Measurements from ENCODE around the gene WFDC6.
A peak's percentile ranks its signal among the peaks of the same experiment; 100 is the strongest.
"Not testable (repeated sequence)": the region's sequence is repeated elsewhere in the genome, so short reads cannot be mapped to it uniquely, and the experiment has no call there.

The WFDC6 gene

GRCh38 chr20:45539382-45539781 lies at the start of gene WFDC6:
WFDC6 (minus strand) TSS chr20:45539482; CDS start chr20:45539407, 75 bp downstream.
- Histone ChIP-seq H3K27me3 (ENCODE audit: insufficient read depth, low read length) (no peaks in the 10 kb centered on the region), H3K4me1 (ENCODE audit: insufficient read depth, low read length) (no peaks in the 10 kb centered on the region), H3K36me3 (ENCODE audit: insufficient read depth, low read length) (no peaks in the 10 kb centered on the region), H3K9me3 (ENCODE audit: low read length) (no peaks in the 10 kb centered on the region), H2AFZ (ENCODE audit: low read depth, low read length) (no peak within 1 kb of the TSS), H3K4me3 (ENCODE audit: low read length) (no peak within 1 kb of the TSS)

GRCh38 chr20:45588800-45589199 lies 49.5 kb upstream of the WFDC6 start:
- no peak overlapping the region for H3K4me3 ChIP-seq (ENCODE audit: low read length)
- H3K27me3 ChIP-seq (ENCODE audit: insufficient read depth, low read length), result no peaks in the 10 kb centered on the region
- no peaks in the 10 kb centered on the region for H3K9me3 ChIP-seq (ENCODE audit: low read length)
- no peaks in the 10 kb centered on the region for H3K4me1 ChIP-seq (ENCODE audit: insufficient read depth, low read length)
- no peaks in the 10 kb centered on the region for H3K36me3 ChIP-seq (ENCODE audit: insufficient read depth, low read length)
- H2AFZ ChIP-seq (ENCODE audit: low read depth, low read length), result no peak overlapping the region

DNA sequence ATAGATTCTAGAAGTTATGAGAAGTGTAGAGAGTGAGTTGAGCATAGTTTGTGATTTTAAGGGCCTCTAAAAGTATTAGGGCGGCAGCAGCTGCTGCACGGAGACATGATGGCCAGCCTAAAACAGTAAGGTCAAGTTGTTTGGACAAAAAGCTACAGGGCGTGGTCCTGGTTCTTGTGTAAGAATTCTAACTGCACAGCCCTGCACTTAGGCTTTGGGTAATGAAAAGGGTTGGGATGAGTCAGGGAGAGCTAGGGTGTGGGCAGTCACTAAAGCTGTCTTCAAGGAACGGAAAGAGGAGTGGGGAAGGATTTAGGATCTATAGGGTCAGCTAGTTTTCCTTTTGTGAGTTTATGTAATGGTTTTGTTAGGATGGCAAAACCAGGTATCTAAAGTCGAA lies 46.7 kb upstream of the WFDC6 start:
- H2AFZ ChIP-seq (ENCODE audit: low read depth, low read length); H3K9me3 ChIP-seq (ENCODE audit: low read length); H3K36me3 ChIP-seq (ENCODE audit: insufficient read depth, low read length): not testable (repeated sequence)

DNA sequence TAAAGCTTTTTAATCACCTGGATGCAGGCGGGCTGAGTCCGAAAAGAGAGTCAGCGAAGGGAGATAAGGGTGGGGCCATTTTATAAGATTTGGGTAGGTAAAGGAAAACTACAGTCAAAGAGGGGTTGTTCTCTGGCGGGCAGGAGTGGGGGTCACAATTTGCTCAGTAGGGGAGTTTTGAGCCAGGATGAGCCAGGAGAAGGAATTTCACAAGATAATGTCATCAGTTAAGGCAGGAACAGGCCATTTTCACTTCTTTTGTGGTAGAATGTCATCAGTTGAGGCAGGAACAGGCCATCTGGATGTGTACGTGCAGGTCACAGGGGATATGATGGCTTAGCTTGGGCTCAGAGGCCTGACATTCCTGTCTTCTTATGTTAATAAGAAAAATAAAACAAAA lies 45.0 kb upstream of the WFDC6 start:
- H2AFZ ChIP-seq (ENCODE audit: low read depth, low read length); H3K9me3 ChIP-seq (ENCODE audit: low read length); H3K36me3 ChIP-seq (ENCODE audit: insufficient read depth, low read length); H3K4me3 ChIP-seq (ENCODE audit: low read length); H3K4me1 ChIP-seq (ENCODE audit: insufficient read depth, low read length); H3K27me3 ChIP-seq (ENCODE audit: insufficient read depth, low read length): not testable (repeated sequence)

More for the DNA sequence above, 46.7 kb upstream of the WFDC6 start:
- not testable (repeated sequence) for H3K27me3 ChIP-seq (ENCODE audit: insufficient read depth, low read length); H3K4me3 ChIP-seq (ENCODE audit: low read length); H3K4me1 ChIP-seq (ENCODE audit: insufficient read depth, low read length)

DNA sequence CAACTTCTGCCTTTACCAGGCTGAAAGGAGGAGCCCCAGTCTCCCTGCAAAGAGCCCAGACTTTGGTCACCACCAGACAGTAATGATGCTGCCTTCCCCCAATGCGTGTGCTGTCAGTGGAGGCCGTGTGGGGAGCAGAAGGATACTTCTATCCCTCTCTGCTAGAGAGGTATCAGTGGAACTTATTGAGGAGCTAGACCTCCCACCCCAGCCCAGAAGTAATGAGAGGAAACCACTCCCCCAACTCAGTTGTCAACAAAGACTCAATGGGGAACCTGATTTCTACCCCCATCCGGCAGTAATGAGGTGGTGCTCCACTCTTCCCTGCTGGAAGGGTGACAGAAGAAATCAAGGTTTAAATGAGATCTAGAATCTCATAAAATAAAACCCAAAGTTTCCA lies 44.2 kb upstream of the WFDC6 start:
- no peaks in the 10 kb centered on the region for H3K9me3 ChIP-seq (ENCODE audit: low read length)
- H3K4me3 ChIP-seq (ENCODE audit: low read length), result no peak overlapping the region
- H3K27me3 ChIP-seq (ENCODE audit: insufficient read depth, low read length), result no peaks in the 10 kb centered on the region
- peaks cover 8% of the 10 kb centered on the region for H3K4me1 ChIP-seq (ENCODE audit: insufficient read depth, low read length)
- H2AFZ ChIP-seq (ENCODE audit: low read depth, low read length), result no peak overlapping the region
- no peaks in the 10 kb centered on the region for H3K36me3 ChIP-seq (ENCODE audit: insufficient read depth, low read length)

DNA sequence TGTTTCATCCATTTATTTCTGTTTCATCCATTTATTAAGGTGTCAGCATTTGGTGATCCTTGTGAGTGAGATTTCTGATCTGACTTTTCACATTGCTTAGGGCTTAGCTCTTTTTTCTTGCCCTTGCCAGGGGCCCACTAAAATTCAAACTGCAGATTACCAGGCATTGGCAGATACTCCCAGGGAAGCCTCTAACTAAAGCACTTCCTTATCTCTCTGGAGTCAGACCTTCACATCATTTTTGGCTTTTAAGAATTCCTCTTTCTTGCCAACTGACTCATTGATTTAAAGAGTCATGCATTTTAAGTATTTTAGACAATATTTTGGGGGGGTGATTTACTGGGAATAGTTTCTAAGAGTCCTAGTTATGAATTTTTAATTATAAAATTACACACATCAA lies 42.4 kb upstream of the WFDC6 start:
- no peaks in the 10 kb centered on the region for H3K36me3 ChIP-seq (ENCODE audit: insufficient read depth, low read length)
- no peaks in the 10 kb centered on the region for H3K27me3 ChIP-seq (ENCODE audit: insufficient read depth, low read length)
- no peaks in the 10 kb centered on the region for H3K9me3 ChIP-seq (ENCODE audit: low read length)
- peaks cover 23% of the 10 kb centered on the region for H3K4me1 ChIP-seq (ENCODE audit: insufficient read depth, low read length)
- no peak overlapping the region for H3K4me3 ChIP-seq (ENCODE audit: low read length)
- no peak overlapping the region for H2AFZ ChIP-seq (ENCODE audit: low read depth, low read length)

DNA sequence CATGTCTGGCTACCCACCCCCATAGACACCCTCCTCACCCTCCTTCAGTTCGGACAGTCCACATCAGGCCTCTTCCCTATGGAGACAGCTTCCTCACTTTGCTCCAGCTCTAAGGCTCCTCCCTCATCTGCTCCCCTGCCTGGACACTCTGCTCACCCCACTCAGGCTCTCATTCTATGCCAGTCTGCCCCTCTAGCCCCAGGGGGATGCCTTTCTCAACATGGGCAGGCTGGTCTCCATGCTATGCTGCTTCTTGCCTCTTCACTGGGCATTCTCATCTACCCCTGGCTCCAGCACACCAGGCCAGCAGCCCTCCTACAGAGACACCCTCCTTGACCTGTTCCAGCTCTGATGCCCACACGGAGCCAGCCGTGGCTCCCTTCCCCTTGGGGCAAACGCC lies 39.9 kb upstream of the WFDC6 start, which contains the start of gene WFDC8:
WFDC8 (minus strand) TSS at position 101 of the 400 bp plus-strand sequence; CDS start at position 64, 37 bp downstream.
- no peaks in the 10 kb centered on the region for H3K27me3 ChIP-seq (ENCODE audit: insufficient read depth, low read length)
- peaks cover 24% of the 10 kb centered on the region for H3K4me1 ChIP-seq (ENCODE audit: insufficient read depth, low read length)
- H3K36me3 ChIP-seq (ENCODE audit: insufficient read depth, low read length), result no peaks in the 10 kb centered on the region
- H3K4me3 ChIP-seq (ENCODE audit: low read length), result peak within 1 kb of the TSS; percentile 8
- H2AFZ ChIP-seq (ENCODE audit: low read depth, low read length), result no peak within 1 kb of the TSS
- no peaks in the 10 kb centered on the region for H3K9me3 ChIP-seq (ENCODE audit: low read length)

DNA sequence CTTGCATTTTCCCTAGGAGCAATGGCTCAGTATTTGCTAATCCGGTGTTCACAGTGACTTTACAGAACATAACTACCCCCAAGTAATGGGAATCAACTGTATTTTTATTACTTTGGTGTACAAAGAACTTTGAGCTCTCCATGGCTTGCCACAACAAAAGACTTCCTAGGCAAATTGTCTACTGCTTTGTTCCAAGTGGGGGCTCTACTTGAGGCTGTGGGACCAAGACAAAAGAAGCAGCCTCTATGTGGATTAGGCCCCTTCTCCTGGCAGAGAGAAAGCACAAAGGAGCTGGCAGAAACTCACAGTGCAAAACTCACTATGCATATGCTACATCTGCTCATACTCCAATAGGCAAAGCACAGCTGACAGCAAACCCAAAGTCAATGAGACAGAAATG lies 38.9 kb upstream of the WFDC6 start:
- no peaks in the 10 kb centered on the region for H3K36me3 ChIP-seq (ENCODE audit: insufficient read depth, low read length)
- no peaks in the 10 kb centered on the region for H3K27me3 ChIP-seq (ENCODE audit: insufficient read depth, low read length)
- H3K4me3 ChIP-seq (ENCODE audit: low read length), result peak overlapping the region; percentile 8
- peaks cover 24% of the 10 kb centered on the region for H3K4me1 ChIP-seq (ENCODE audit: insufficient read depth, low read length)
- no peak overlapping the region for H2AFZ ChIP-seq (ENCODE audit: low read depth, low read length)
- H3K9me3 ChIP-seq (ENCODE audit: low read length), result no peaks in the 10 kb centered on the region

DNA sequence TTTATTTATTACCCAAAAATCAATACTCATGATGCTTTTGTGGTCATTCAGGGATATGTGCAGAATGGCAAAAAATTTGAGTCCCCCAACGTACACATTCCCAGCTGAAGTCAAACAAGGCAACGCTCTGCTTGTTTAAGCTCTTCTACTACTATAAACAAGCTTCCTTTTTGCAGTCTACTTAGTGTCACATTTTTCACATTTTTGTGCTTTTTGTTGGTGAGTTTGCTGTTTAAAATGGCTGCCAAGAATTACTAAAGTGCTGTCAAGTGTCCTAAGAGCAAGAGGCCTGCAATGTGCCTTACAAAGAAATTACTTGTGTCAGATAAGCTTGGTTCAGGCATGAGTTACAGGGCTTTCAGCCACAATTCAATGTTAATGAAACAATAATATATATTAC lies 37.7 kb upstream of the WFDC6 start:
- H3K27me3 ChIP-seq (ENCODE audit: insufficient read depth, low read length), result no peaks in the 10 kb centered on the region
- peak overlapping the region; percentile 43 for H2AFZ ChIP-seq (ENCODE audit: low read depth, low read length)
- H3K4me3 ChIP-seq (ENCODE audit: low read length), result no peak overlapping the region
- H3K4me1 ChIP-seq (ENCODE audit: insufficient read depth, low read length), result peaks cover 24% of the 10 kb centered on the region
- no peaks in the 10 kb centered on the region for H3K9me3 ChIP-seq (ENCODE audit: low read length)
- H3K36me3 ChIP-seq (ENCODE audit: insufficient read depth, low read length), result no peaks in the 10 kb centered on the region

- Histone ChIP-seq H3K27me3 (ENCODE audit: insufficient read depth, low read length) (no peaks in the 10 kb centered on the region), H2AFZ (ENCODE audit: low read depth, low read length) (no peak overlapping the region), H3K4me3 (ENCODE audit: low read length) (no peak overlapping the region), H3K36me3 (ENCODE audit: insufficient read depth, low read length) (no peaks in the 10 kb centered on the region), H3K4me1 (ENCODE audit: insufficient read depth, low read length) (peaks cover 24% of the 10 kb centered on the region), H3K9me3 (ENCODE audit: low read length) (no peaks in the 10 kb centered on the region)
These were observed 36.6 kb upstream of the WFDC6 start for GRCh38 chr20:45575931-45576330.

DNA sequence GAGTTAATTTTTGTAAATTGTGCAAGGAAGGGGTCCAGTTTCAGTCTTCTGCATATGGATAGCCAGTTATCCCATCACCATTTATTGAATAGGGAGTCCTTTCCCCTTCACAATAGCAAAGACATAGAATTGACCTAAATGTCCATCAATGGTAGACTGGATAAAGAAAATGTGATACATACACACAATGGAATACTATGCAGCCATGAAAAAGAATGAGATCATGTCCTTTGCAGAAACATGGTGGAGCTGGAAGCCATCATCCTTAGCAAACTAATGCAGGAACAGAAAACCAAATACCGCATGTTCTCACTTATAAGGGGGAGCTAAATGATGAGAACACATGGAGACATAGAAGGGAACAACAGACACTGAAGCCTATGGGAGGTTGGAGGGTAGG lies 30.4 kb upstream of the WFDC6 start:
- H3K4me3 ChIP-seq (ENCODE audit: low read length); H3K9me3 ChIP-seq (ENCODE audit: low read length); H2AFZ ChIP-seq (ENCODE audit: low read depth, low read length); H3K27me3 ChIP-seq (ENCODE audit: insufficient read depth, low read length); H3K36me3 ChIP-seq (ENCODE audit: insufficient read depth, low read length); H3K4me1 ChIP-seq (ENCODE audit: insufficient read depth, low read length): not testable (repeated sequence)

DNA sequence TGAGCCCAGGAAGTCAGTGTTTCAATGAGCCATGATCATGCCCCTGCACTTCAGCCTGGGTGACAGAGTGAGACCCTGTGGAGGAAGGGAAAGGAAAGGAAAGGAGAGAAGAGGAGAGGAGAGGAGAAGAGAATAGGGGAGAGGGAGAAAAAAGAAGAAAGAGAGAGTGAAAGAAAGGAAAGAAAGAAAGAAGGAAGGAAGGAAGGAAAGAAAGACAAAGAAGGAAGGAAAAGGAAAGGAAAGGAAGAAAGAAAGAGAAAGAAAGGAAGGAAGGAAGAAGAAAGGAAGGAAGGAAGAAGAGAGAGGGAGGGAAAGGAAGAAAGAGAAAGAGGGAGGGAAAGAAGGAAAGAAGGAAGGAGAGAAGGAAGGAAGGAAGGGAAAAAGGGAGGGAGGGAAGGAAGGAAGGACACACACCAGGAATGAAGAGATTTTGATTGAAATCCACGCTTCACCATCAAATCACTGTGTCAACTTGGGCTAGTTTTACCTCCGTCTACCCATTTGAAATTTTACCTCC lies 25.5 kb upstream of the WFDC6 start:
- H3K4me3 ChIP-seq (ENCODE audit: low read length), result no peak overlapping the region
- peaks cover 1% of the 10 kb centered on the region for H3K9me3 ChIP-seq (ENCODE audit: low read length)
- H2AFZ ChIP-seq (ENCODE audit: low read depth, low read length), result no peak overlapping the region
- no peaks in the 10 kb centered on the region for H3K36me3 ChIP-seq (ENCODE audit: insufficient read depth, low read length)
- peaks cover 11% of the 10 kb centered on the region for H3K27me3 ChIP-seq (ENCODE audit: insufficient read depth, low read length)
- no peaks in the 10 kb centered on the region for H3K4me1 ChIP-seq (ENCODE audit: insufficient read depth, low read length)

- Histone ChIP-seq H3K9me3 (ENCODE audit: low read length) (no peaks in the 10 kb centered on the region), H3K36me3 (ENCODE audit: insufficient read depth, low read length) (no peaks in the 10 kb centered on the region), H3K4me1 (ENCODE audit: insufficient read depth, low read length) (no peaks in the 10 kb centered on the region), H3K4me3 (ENCODE audit: low read length) (no peak overlapping the region), H3K27me3 (ENCODE audit: insufficient read depth, low read length) (no peaks in the 10 kb centered on the region), H2AFZ (ENCODE audit: low read depth, low read length) (no peak overlapping the region)
These were observed 15.9 kb upstream of the WFDC6 start for GRCh38 chr20:45555198-45555597.

DNA sequence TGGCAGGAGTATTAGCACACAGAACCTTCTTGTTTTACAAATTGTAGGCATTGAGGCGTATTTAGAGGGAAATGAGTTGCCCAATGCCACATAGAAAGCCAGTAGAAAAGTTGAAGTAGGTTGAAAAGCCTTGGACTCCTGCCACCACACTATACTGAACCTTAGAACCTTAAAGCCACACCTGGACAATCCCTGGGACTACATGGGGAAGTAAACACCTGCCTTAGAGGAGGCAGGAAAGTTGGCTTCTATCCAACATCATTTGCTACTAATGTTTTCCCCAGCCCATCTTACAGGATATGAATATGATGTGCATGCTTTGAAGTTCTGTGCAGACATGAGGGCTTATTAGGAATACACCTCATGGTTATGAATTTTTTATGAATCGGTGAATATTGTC lies 13.2 kb upstream of the WFDC6 start:
- no peaks in the 10 kb centered on the region for H3K4me1 ChIP-seq (ENCODE audit: insufficient read depth, low read length)
- peaks cover 4% of the 10 kb centered on the region for H3K27me3 ChIP-seq (ENCODE audit: insufficient read depth, low read length)
- H2AFZ ChIP-seq (ENCODE audit: low read depth, low read length), result no peak overlapping the region
- no peaks in the 10 kb centered on the region for H3K9me3 ChIP-seq (ENCODE audit: low read length)
- no peaks in the 10 kb centered on the region for H3K36me3 ChIP-seq (ENCODE audit: insufficient read depth, low read length)
- no peak overlapping the region for H3K4me3 ChIP-seq (ENCODE audit: low read length)

Data from neuron (in vitro differentiated cells).